Muscle layer of colon (tissue), 2 donors: Measurements from ENCODE around the gene DDX59.

Experiments
- H3K27ac ChIP-seq: one replicate; pipeline ENCODE4 v1.7.0; 2013; ENCODE audit warnings: low read depth, mild to moderate bottlenecking, low read length, moderate library complexity
- H3K27me3 ChIP-seq, 2 donors: one replicate each; pipeline ENCODE4 v1.7.0; 2013; ENCODE audit warnings: low read length in 2 of 2, mild to moderate bottlenecking in 2 of 2; ENCODE audit not compliant: insufficient read depth in 2 of 2, control insufficient read depth in 1 of 2
- H3K36me3 ChIP-seq: one replicate; pipeline ENCODE4 v1.7.0; 2013; ENCODE audit warnings: mild to moderate bottlenecking, low read length; ENCODE audit not compliant: insufficient read depth
- H3K4me1 ChIP-seq: one replicate; pipeline ENCODE4 v1.7.0; 2013; ENCODE audit warnings: mild to moderate bottlenecking, low read length; ENCODE audit not compliant: insufficient read depth
- H3K4me3 ChIP-seq, 2 donors: one replicate each; pipeline ENCODE4 v1.7.0; 2013; ENCODE audit warnings: low read length in 2 of 2, low read depth in 1 of 2, mild to moderate bottlenecking in 1 of 2, moderate library complexity in 1 of 2
- H3K9ac ChIP-seq: one replicate; pipeline ENCODE4 v1.7.0; 2013; ENCODE audit warnings: low read length
- H3K9me3 ChIP-seq: one replicate; pipeline ENCODE4 v1.7.0; 2013; ENCODE audit warnings: mild to moderate bottlenecking, low read length
- donor health status: abdominal sarcoma.
- donor health status: Adenocarcinoma of cecum.

DDX59 gene

GRCh38 chr1:200669314-200670241 lies at the start of gene DDX59:
Gene DDX59, minus strand, starts transcription at chr1:200669907. Its CDS starts 3,167 bp downstream, at chr1:200666740.
- Histone ChIP-seq H3K9me3 (no peaks in the 10 kb centered on the region), H3K9ac (peak within 1 kb of the TSS; percentile 65), H3K4me1 (peaks cover 22% of the 10 kb centered on the region), H3K27ac (peak within 1 kb of the TSS; percentile 97), H3K27me3 (no peaks in the 10 kb centered on the region), H3K36me3 (peaks cover 5% of the 10 kb centered on the region), H3K4me3 (peak within 1 kb of the TSS; percentile 55 to 76)

DNA sequence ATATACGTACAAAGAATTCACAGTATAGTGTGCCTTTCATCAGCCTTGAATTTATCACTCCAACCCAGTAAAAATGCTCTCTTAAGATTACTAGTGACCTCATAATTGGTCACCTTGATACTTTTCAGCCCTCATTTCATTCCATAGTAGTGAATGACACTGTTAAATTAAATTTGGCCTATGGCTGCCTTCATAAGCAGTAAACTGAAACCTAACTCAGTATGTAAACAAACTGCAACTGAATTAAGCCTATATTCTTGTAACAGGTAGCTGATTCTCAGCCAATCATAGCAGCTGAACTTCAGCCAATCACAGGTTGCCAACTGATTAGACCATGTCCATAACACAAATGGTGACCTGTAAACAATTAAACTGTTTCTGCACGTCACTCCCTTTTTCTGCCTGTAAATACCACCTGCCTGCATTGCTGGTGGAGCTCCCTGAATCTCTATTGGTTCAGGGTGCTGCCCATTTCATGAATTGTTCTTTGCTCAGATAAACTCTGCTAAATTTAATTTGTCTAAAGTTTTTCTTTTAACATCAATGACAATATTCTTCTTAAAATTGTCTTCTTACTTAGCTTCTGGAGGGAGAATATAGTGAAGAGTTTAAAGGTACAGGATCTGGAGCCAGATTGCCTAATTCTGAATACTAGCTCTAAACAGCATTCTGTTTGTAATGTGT lies 44.9 kb upstream of the DDX59 start:
- Histone ChIP-seq H3K36me3 (no peaks in the 10 kb centered on the region), H3K4me3 (no peak overlapping the region), H3K9ac (no peak overlapping the region), H3K27ac (no peak overlapping the region), H3K27me3 (no peaks in the 10 kb centered on the region), H3K9me3 (no peaks in the 10 kb centered on the region), H3K4me1 (no peaks in the 10 kb centered on the region)

DNA sequence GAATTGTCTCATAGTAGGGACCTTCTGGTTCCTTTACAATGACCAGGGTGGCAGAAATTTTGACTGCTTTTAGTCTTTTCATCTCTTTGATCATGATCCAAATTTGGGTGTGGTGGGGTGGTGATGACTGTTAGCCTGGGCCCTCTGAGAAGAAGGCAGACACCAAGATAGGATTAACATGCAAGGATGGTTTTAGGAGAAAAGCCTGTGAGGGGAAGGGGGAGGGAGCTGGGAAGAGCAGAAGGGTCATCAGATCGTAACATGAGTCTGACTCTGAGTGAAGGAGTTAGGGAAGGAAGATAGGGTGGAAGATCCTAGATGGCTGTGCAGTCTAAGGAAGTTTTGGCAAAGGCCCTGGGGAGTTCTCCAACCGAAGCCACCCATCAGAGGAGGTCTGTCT lies 40.5 kb upstream of the DDX59 start:
- Histone ChIP-seq H3K36me3 (no peaks in the 10 kb centered on the region), H3K4me1 (no peaks in the 10 kb centered on the region), H3K27ac (no peak overlapping the region), H3K9me3 (no peaks in the 10 kb centered on the region), H3K4me3 (no peak overlapping the region), H3K27me3 (no peaks in the 10 kb centered on the region), H3K9ac (no peak overlapping the region)

DNA sequence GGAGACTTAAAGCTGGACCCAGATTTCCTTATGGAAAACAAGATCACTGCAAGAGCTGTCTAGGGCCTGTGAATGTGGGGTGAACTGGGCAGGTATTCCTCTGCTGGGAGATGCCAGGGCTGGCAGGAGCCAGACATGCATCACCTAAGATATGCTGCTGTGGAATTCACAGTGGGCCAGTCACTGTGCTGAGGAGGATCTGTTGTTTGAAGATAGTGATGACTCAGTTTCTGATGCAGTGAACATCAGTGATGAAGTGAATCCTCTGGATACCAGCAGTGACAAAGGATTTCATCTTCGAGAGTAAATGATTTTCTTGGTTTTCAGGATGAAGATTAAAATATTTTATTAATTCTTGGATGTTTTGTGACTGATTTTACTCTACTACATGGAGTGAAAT lies 39.1 kb upstream of the DDX59 start:
- H3K36me3 ChIP-seq: no peaks in the 10 kb centered on the region
- H3K4me1 ChIP-seq: no peaks in the 10 kb centered on the region
- no peak overlapping the region for H3K9ac ChIP-seq

DNA sequence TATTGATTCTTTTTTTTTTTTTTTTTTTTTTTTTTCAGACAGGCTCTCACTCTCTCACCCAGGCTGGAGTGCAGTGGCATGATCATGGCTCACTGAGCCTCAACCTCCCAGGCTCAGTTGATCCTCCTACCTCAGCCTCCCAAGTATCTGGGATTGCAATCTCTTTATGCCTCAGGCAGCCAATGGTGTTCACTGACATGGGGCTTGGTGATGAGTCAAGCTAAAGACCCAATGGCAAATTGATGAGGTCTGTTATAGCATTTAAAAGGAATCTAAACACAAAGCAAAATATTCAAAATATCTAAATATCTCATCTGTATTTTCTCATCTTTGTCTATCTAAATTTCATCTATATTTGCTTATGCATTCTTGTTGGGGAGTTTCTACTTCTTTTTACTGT lies 38.5 kb upstream of the DDX59 start:
- H3K27ac ChIP-seq: no peak overlapping the region
- H3K27me3 ChIP-seq: no peaks in the 10 kb centered on the region
- H3K9me3 ChIP-seq: no peaks in the 10 kb centered on the region
- no peak overlapping the region for H3K4me3 ChIP-seq
- H3K4me1 ChIP-seq: no peaks in the 10 kb centered on the region
- no peaks in the 10 kb centered on the region for H3K36me3 ChIP-seq
- no peak overlapping the region for H3K9ac ChIP-seq

More for the DNA sequence above, 39.1 kb upstream of the DDX59 start:
- H3K4me3 ChIP-seq: no peak overlapping the region
- H3K9me3 ChIP-seq: no peaks in the 10 kb centered on the region
- H3K27ac ChIP-seq: no peak overlapping the region
- no peaks in the 10 kb centered on the region for H3K27me3 ChIP-seq

- H3K27ac ChIP-seq: no peak overlapping the region
- no peak overlapping the region for H3K4me3 ChIP-seq
- no peak overlapping the region for H3K9ac ChIP-seq
- H3K4me1 ChIP-seq: no peaks in the 10 kb centered on the region
- no peaks in the 10 kb centered on the region for H3K27me3 ChIP-seq
- no peaks in the 10 kb centered on the region for H3K9me3 ChIP-seq
- H3K36me3 ChIP-seq: no peaks in the 10 kb centered on the region
Measured at GRCh38 chr1:200707116-200707515, 37.4 kb upstream of the DDX59 start.

DNA sequence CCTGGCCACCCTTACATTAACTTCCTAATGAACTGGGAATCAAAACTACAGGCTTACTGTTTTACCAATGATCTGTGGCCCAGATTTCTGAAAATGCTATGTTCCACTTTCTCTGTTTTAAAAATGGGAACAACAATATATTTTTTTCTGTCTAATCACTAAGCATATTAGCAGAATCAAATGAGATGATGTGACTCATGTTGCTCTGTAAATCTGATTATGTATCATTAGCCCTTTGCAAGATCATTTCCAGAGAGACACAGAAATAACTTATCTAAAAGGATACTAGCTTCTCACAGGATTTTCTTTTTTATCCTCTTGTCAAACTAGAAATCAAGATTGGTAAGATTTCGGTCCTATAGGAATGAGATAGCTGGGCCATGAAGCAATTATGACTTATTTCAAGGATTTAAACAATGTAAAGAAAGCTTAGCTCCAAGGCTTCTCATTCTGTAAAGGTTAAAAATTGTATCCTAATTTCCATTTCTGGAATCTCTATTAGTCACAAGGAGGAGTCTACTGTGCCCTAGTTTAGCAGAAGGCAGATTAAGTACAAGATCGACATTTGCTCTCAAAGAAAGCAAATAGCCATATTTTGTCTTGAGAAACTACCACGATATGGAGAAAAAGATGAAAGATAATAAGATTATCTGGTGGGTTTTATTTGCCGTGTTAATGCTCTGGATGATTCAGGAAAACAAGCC lies 36.6 kb upstream of the DDX59 start:
- Histone ChIP-seq H3K4me3 (no peak overlapping the region), H3K27ac (no peak overlapping the region), H3K36me3 (no peaks in the 10 kb centered on the region), H3K9me3 (no peaks in the 10 kb centered on the region), H3K4me1 (no peaks in the 10 kb centered on the region), H3K27me3 (no peaks in the 10 kb centered on the region), H3K9ac (no peak overlapping the region)

- no peak overlapping the region for H3K9ac ChIP-seq
- H3K36me3 ChIP-seq: no peaks in the 10 kb centered on the region
- no peak overlapping the region for H3K27ac ChIP-seq
- no peaks in the 10 kb centered on the region for H3K27me3 ChIP-seq
- no peaks in the 10 kb centered on the region for H3K9me3 ChIP-seq
- no peak overlapping the region for H3K4me3 ChIP-seq
- H3K4me1 ChIP-seq: no peaks in the 10 kb centered on the region
Measured at GRCh38 chr1:200704986-200705500, 35.3 kb upstream of the DDX59 start.

DNA sequence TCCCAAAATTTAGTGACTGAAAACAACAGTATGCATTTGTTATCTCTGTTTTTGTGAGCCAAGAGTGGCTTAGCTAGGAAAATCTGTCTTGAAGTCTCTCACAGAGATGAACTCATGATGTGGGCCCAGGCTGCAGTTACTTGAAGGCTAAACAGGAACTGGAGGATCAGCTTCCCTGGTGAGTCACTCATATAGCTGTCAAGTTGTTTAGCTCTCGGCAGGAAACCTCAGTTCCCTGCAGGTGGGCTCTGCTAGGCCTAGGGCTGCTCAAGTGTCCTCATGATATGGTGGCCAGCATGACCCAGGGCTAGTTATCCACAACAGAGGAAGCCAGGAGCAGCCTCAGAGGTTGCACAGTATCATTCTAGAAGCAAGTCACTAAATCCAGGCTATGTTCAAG lies 30.2 kb upstream of the DDX59 start:
- Histone ChIP-seq H3K9me3 (no peaks in the 10 kb centered on the region), H3K4me1 (no peaks in the 10 kb centered on the region), H3K9ac (no peak overlapping the region), H3K27ac (no peak overlapping the region), H3K36me3 (no peaks in the 10 kb centered on the region), H3K4me3 (no peak overlapping the region), H3K27me3 (no peaks in the 10 kb centered on the region)

- no peak overlapping the region for H3K4me3 ChIP-seq
- H3K27ac ChIP-seq: no peak overlapping the region
- no peak overlapping the region for H3K9ac ChIP-seq
- no peaks in the 10 kb centered on the region for H3K27me3 ChIP-seq
- no peaks in the 10 kb centered on the region for H3K36me3 ChIP-seq
- H3K9me3 ChIP-seq: no peaks in the 10 kb centered on the region
- H3K4me1 ChIP-seq: no peaks in the 10 kb centered on the region
Measured at GRCh38 chr1:200694738-200695137, 25.0 kb upstream of the DDX59 start.

GRCh38 chr1:200693327-200693726 lies 23.6 kb upstream of the DDX59 start:
- H3K4me3 ChIP-seq: no peak overlapping the region
- H3K27ac ChIP-seq: no peak overlapping the region
- no peak overlapping the region for H3K9ac ChIP-seq
- H3K36me3 ChIP-seq: no peaks in the 10 kb centered on the region
- H3K27me3 ChIP-seq: no peaks in the 10 kb centered on the region
- H3K9me3 ChIP-seq: no peaks in the 10 kb centered on the region
- no peaks in the 10 kb centered on the region for H3K4me1 ChIP-seq
